SK-N-SH (cell line): Measurements from ENCODE around the gene MTA3.

Experiments used
- EZH2phosphoT487 ChIP-seq: fragments of 200-600 bp; sonication (generic); IDR thresholded peaks from 2 replicates; pipeline ENCODE4 v1.6.1; 2017; ENCODE audit warnings: low read depth, mixed run types, mild to moderate bottlenecking, antibody characterized with exemption, moderate library complexity, borderline replicate concordance
- FOSL2 ChIP-seq: IDR thresholded peaks from 2 replicates; pipeline ENCODE4 v1.4.0; 2012; ENCODE audit warnings: low read depth, mild to moderate bottlenecking, moderate library complexity, borderline replicate concordance
- MXI1 ChIP-seq: IDR thresholded peaks from 2 replicates; pipeline ENCODE4 v1.6.1; 2012; ENCODE audit warnings: mild to moderate bottlenecking, low read depth, low read length, improper control_type of control experiment
- PBX3 ChIP-seq: IDR thresholded peaks from 2 replicates; pipeline ENCODE4; 2012
- RAD21 ChIP-seq: IDR thresholded peaks from 2 replicates; pipeline ENCODE4 v1.6.1; 2012; ENCODE audit warnings: mild to moderate bottlenecking, low read length
- RXRA ChIP-seq: IDR thresholded peaks from 2 replicates; pipeline ENCODE4 v1.4.0; 2012; ENCODE audit warnings: low read depth, mild to moderate bottlenecking, borderline replicate concordance
- SIN3A ChIP-seq: IDR thresholded peaks from 2 replicates; pipeline ENCODE4 v1.6.1; 2012; ENCODE audit warnings: low read depth, mild to moderate bottlenecking, low read length, moderate library complexity, borderline replicate concordance
- SMC3 ChIP-seq: IDR thresholded peaks from 2 replicates; pipeline ENCODE4 v1.6.1; 2012; ENCODE audit warnings: low read depth, low read length, improper control_type of control experiment
- TEAD4 ChIP-seq: IDR thresholded peaks from 2 replicates; pipeline ENCODE4 v1.4.0; 2012; ENCODE audit warnings: mild to moderate bottlenecking, borderline replicate concordance; ENCODE audit not compliant: insufficient read depth
- TF ChIP-seq, protein P1 (sequence below): fragments of 200-600 bp; sonication (generic); IDR thresholded peaks from 2 replicates; pipeline ENCODE4 v1.6.1; 2017; ENCODE audit warnings: antibody characterized with exemption, mild to moderate bottlenecking, moderate library complexity
- TF ChIP-seq, protein P2 (sequence below): fragments of 150-350 bp; IDR thresholded peaks from 2 replicates; pipeline ENCODE4 v1.6.1; 2016; ENCODE audit warnings: mild to moderate bottlenecking, low read depth, low read length

DNA sequence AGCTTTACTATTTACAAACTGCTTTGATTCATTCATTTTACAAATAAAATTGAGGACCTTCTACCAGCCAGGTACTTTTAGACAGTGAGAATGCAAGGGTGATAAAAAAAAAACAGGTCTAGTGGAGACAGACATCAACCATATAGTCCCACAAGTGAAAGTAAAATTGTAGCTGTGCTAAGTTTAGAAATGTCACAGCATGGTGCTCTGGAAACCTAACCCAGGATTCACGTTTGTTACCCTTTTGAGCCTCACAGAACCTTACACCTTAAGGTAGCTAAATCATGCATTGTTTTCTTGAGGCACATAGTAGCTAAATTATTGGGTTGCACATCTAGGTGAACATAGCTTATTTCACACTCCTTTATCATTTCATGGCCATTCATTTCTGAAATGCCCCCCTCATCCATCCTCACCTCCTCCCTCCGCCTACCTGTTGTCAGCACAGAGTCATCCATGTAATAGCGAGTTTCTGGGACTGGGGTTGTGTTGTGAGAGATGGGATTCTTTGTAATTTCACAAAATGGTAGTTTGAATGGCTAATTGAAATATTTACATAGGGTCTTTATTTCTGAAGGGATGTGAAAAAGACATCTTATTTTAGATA, 7.1 kb downstream of the MTA3 start:
- TF ChIP-seq RAD21 (no peak), SMC3 (no peak), PBX3 (no peak), MXI1 (no peak), EZH2phosphoT487 (no peak), TEAD4 (no peak), SIN3A (no peak), FOSL2 (no peak), RXRA (no peak)
- TF ChIP-seq, protein P1, sequence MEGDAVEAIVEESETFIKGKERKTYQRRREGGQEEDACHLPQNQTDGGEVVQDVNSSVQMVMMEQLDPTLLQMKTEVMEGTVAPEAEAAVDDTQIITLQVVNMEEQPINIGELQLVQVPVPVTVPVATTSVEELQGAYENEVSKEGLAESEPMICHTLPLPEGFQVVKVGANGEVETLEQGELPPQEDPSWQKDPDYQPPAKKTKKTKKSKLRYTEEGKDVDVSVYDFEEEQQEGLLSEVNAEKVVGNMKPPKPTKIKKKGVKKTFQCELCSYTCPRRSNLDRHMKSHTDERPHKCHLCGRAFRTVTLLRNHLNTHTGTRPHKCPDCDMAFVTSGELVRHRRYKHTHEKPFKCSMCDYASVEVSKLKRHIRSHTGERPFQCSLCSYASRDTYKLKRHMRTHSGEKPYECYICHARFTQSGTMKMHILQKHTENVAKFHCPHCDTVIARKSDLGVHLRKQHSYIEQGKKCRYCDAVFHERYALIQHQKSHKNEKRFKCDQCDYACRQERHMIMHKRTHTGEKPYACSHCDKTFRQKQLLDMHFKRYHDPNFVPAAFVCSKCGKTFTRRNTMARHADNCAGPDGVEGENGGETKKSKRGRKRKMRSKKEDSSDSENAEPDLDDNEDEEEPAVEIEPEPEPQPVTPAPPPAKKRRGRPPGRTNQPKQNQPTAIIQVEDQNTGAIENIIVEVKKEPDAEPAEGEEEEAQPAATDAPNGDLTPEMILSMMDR, result no peak
- TF ChIP-seq, protein P2, sequence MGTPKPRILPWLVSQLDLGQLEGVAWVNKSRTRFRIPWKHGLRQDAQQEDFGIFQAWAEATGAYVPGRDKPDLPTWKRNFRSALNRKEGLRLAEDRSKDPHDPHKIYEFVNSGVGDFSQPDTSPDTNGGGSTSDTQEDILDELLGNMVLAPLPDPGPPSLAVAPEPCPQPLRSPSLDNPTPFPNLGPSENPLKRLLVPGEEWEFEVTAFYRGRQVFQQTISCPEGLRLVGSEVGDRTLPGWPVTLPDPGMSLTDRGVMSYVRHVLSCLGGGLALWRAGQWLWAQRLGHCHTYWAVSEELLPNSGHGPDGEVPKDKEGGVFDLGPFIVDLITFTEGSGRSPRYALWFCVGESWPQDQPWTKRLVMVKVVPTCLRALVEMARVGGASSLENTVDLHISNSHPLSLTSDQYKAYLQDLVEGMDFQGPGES, result no peak
